Adrenal gland (tissue), 5 donors: ENCODE data around the gene MTA3.

ENCODE experiments used
- POLR2A ChIP-seq, 2 donors: fragments of 450-650 bp; IDR thresholded peaks; one replicate each; pipeline ENCODE4 v1.6.1; 2017; ENCODE audit warnings: antibody characterized with exemption in 2 of 2, mild to moderate bottlenecking in 2 of 2, moderate library complexity in 1 of 2
- TF ChIP-seq, protein P1 (sequence below), 6 experiments: fragments of 450-650 bp in 4 of 6; fragments of 200-600 bp in 2 of 6; sonication (generic) in 1 of 6; IDR thresholded peaks; 1 replicate in 5 of 6; 2 replicates in 1 of 6; pipeline versions ENCODE4 v1.5.1 to v1.8.0; 2016 to 2021; ENCODE audit warnings: antibody characterized with exemption in 6 of 6, mild to moderate bottlenecking in 2 of 6, moderate library complexity in 1 of 6
- donor health status: DM: no; HTN: no; CAD: no.

DNA sequence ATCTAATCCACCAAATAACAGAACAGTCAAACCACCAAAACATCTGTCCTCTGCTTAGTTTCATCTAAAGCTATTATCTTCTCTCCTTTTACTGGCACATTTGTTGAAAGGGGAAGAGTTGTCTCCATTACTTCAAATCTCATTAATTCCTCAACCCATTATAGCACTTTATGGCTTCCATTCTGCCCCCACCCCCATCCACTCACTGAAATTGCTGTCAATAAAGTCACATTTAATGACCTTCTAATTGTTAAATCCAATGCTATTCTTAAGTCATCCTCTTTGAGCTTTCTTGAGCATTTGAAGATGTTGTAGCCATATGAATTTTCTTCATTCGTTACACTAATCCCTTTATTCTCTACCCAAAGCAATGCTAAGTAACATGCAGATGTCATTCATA is 190.3 kb downstream of the MTA3 start:
- no peak for TF ChIP-seq POLR2A (IDR thresholded peaks at IDR 0.05)
- TF ChIP-seq, protein P1, sequence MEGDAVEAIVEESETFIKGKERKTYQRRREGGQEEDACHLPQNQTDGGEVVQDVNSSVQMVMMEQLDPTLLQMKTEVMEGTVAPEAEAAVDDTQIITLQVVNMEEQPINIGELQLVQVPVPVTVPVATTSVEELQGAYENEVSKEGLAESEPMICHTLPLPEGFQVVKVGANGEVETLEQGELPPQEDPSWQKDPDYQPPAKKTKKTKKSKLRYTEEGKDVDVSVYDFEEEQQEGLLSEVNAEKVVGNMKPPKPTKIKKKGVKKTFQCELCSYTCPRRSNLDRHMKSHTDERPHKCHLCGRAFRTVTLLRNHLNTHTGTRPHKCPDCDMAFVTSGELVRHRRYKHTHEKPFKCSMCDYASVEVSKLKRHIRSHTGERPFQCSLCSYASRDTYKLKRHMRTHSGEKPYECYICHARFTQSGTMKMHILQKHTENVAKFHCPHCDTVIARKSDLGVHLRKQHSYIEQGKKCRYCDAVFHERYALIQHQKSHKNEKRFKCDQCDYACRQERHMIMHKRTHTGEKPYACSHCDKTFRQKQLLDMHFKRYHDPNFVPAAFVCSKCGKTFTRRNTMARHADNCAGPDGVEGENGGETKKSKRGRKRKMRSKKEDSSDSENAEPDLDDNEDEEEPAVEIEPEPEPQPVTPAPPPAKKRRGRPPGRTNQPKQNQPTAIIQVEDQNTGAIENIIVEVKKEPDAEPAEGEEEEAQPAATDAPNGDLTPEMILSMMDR (IDR thresholded peaks at IDR 0.05) = no peak
